ENCODE data around the gene MAPK11.

Gene MAPK11

DNA sequence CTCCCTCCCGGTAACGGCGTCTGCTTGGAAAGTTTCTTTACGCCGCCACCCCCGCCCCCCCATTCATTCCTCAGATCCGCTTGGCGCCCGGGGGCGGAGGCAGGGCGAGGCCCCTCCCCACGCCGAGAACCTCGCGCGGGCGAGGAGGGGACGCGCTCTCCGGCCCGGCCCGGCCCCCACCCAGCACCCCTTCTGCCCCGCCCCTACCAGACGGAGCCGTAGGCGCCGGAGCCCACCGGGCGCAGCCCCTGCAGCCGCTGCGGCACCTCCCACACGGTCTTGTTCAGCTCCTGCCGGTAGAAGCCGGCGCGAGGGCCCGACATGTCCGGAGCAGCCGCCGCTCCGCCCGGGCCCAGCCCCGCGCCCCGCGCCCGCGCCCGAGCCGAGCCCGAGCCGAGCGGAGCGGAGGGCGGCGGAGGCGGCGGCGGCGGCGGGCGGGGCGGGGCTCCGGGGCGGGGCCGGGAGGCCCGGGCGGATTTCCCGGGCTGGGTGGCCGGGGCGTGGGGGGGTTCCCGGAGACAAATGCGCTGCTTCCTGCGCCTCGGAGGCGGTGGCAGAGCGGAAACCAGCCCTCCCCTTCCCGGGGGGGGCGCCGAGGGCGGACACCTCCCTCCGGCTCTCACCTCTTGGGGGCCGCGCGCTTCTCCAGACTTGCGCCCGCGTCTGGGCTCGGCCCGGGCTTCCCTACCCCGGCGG is at the start of gene MAPK11:
MAPK11 (minus strand) TSS at position 411 of the 696 bp plus-strand sequence; CDS start at position 323, 88 bp downstream.
- no peak for DNase-seq

DNA sequence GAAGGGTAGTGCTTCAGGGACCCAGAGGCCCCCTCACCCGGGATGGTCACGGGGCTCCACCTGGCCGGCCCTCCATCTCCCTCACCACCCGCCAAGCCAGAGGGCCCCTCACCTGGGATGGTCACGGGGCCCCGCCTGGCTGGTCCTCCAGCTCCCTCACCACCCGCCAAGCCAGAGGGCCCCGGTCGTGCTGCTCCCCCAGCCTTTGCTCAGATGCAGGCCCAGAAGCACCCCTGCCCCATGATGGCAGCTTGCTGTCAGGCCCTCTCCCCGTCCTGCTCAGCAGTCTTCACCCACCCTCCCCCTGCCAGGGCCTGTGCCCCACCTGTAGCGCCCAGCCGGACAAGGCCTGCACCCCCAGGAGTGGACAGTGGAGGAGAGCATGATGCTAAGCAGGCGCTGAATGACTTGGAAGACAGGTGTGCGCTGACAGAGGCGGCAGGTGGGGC is 49.3 kb upstream of the MAPK11 start:
- no peak for DNase-seq

- no peak for DNase-seq
These were observed 48.7 kb upstream of the MAPK11 start for GRCh38 chr22:50318698-50319411.

DNA sequence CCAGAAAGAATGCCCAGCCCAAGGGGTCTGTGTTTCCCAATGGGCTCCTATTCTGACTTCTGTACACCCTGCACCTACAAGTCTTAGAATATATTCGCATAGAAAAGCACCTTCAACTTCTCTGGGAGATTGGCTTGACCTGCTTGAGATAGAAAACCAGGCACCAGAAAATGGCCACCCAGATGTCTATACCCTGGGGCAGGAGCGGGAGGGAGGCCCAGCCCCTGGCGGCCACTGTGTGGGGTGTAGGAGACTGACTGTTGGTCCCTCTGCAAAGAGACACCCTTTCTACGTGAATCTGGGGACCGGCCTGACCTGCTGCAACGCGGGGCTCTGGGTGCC is 48.1 kb upstream of the MAPK11 start:
- no peak for DNase-seq

GRCh38 chr22:50317674-50318073 is 47.5 kb upstream of the MAPK11 start:
- no peak for DNase-seq

DNA sequence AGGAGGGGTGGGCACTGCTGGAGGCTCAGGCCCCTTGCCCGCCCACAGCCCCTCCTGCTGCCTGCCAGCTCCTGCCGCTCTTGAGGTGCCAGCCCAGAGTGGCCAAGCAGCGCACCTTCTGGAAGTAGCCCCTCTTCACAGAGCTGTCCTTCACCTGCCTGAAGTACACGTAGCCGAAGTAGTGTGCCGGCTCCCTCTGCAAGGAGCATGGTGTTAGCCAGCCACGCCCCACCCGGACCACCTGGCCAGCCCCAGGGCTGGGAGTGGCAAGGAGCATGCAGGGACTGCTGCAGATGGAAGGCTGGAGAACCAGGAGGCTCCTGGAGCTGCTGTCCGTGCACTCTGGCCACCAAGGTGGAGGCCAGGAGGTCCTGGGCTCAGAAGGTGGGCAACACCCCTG is 47.0 kb upstream of the MAPK11 start:
- no peak for DNase-seq

DNA sequence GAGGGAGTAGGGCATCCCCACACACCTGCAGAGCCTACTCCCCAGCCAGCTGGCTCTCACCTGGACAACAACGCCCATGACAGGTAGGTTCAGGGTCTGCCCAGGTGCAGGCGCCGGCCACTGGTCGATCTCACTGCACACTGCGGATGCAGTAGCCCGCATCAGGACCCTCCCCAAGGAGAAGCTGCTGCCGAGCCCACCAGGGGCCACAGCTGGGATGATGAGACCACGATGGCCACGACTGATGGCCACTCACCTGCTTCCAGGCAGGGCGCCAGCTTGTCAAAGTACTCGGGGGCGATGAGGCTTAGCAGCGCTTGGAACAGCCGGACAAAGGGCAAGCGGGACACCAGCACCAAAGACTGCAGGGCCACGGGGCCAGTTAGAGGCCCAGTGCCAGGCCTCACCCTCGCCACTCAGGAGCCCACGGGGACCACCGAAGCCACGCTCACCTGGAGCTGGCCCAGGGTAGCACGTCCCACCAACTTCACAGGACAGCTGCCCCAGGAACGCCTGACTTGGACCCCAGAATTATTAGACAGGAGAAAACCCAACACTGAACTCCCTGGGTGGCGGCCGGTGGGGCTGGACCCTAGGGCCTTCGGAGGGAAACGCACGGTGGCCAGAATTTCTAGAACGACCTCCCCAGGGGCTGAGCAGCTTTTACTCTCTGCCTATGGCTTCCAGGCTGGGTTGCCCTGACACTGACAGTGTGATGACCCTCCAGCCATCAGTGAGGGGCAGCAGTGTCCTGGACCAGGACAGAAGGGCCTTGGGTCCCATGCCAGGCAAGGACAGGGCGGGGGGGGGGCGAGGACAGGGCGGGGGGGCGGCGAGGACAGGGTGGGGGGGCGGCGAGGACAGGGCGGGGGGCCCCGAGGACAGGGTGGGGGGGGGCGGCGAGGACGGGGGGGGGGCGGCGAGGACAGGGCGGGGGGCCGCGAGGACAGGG is 46.2 kb upstream of the MAPK11 start:
- DNase-seq, result no peak

GRCh38 chr22:50315289-50316113 is 45.3 kb upstream of the MAPK11 start:
- no peak for DNase-seq

GRCh38 chr22:50314455-50315288 is 44.5 kb upstream of the MAPK11 start:
- no peak for DNase-seq

DNA sequence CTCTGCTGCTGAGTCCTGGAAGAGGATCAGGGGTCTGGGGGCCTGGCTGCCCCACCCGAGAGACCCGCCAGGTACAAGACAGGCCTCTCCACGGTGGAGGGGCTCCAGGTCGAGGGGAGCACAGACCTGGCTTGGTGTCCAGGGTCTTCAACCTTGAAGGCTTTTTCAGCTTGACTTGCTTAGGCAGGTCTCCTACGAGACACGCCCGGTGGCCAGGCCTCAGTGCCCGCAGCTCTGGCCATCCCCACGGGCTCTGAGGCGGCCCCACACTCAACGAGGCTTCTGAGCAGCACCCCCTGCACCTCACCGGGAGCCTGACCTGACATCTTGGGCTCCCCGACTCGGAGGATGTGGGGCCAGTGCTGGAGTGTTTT is 43.9 kb upstream of the MAPK11 start:
- no peak for DNase-seq

GRCh38 chr22:50313600-50313999 is 43.4 kb upstream of the MAPK11 start:
- DNase-seq, result no peak

DNA sequence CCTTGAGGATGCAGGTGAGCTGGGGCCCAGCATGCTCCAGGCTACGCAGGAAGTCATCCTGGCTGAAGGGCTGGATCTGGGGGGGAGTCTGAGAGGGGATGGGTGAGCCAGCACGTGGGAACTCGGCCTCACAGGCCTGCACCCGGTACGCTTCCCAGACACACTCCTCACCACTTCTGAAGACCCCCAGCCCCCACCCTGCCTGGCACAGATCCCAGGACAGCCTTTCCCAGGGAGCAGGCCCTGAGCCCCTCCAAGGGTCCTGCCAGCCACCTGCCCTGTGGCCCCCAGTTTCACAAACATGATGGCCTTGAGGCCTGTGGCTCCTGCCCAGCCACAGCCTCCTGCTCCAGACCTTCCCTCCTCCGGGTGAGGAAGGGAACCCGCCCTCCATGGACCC is 42.8 kb upstream of the MAPK11 start:
- no peak for DNase-seq

DNA sequence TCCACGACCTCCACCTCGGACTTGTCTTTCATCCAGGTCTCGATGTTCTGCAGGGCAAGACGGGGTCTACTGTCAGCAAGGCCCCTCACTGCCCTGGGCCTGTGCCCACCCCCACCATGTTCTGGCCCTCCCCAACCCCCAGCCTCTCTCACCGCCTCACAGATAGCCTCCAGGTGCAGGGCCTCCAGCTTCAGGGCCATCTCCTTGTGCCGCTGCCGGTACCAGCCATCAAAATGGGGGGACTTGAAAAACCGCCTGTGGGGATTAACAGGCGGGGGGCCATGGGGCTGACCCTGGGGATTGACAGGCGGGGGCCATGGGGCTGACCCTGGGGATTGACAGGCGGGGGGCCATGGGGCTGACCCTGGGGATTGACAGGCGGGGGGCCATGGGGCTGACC is 42.2 kb upstream of the MAPK11 start:
- no peak for DNase-seq

DNA sequence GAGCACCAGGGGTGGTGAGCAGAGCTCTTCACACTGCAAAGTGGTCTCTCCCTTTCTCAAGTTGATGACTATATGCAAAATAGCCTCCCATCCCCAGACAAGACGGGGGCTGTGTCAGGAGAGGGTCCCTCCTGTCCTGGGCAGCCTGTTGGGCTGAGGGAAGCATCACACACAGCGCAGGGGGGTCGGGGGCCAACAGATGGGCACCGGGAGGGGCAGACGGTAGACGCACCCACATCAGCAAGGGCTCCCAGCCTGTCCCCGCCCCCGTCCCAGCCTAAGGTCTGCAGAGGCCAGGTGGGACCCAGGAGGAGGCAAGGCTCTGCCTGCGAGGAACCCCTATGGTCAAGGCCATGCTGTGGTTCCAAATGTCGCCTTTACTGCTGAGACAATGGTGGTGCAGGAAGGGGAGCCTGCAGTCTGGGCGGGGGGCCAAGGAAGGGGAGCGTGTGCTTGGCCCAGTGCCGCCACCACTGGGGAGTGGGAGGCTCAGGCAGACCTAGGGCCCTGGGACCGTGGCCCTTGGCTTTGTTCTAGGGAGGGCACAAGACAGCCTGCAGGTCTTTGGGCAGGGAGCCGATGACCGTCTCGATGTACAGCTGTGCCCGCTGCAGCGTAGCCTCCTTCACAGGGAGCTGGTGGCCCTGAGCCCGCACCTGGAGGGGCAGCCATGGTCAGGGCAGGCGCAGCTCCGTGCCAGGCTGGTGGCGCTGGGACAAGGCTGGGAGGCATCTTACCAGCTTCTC is 41.6 kb upstream of the MAPK11 start:
- DNase-seq, result no peak

DNA sequence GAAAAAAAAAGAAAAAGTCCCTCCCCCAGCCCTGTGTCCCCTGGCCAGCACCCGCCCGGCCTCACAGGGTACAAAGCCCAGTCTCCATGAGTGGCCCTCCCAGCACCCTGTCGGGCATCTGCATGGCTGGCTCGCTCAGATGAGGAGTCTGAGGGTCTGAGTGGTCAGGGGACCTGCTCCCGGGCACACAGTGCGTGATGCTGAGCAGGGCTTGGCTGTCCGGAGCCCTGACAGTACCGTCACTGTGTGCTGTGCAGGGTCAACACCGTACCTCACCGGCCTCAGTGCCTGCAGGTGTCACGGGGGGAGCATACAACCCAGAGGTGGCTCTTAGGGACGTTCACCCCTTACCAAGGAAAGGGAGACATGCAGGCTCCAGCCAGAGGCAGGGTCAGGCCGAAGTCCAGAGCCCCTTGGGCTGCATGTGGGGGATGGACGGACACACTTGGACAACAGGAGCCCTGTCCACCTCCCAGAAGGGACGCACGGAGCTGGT is 40.8 kb upstream of the MAPK11 start:
- no peak for DNase-seq

DNA sequence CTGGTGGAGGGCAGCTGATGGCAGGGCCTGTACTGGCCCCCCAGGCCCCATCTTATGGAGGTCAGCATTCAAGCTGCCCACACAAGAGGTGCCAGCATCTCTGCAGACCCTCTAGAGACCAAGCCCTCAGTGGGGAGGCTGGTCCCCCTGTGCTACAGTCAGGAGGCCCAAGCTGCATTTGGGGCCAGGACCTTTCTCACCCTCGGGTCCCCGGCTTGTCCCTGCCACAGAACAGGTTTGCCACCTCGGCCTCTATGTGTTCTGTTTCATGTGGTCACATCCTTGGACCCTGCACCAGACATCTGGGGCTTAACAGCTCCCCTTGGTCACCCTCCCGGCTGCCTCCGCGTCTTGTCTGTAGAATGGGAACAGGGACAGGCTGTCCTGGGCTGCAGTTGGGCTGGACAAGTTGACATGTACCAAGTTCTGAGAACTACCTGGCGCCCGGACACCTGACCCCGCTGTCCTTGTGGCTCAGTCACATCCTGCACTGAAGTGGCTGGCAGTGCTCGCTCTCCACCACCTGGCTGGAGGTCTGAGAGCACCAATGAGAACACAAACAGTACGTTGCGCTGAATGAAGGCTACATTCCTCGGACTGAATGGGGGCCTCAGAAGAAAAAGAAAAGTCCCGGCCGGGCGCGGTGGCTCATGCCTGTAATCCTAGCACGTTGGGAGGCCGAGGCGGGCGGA is 40.0 kb upstream of the MAPK11 start:
- DNase-seq, result no peak

GRCh38 chr22:50309601-50309991 is 39.4 kb upstream of the MAPK11 start:
- DNase-seq, result no peak

- no peak for DNase-seq
These were observed 38.9 kb upstream of the MAPK11 start for GRCh38 chr22:50308986-50309600.

- DNase-seq, result no peak
These were observed 38.4 kb upstream of the MAPK11 start for GRCh38 chr22:50308597-50308935.
